ENCODE measurements around the gene GMFB. TPM values are rescaled to one million over a fixed set of nuclear protein-coding genes. Genes with fewer than 3 reads are reported as not detected.
A peak's percentile ranks its signal among the peaks of the same experiment; 100 is the strongest.
"Not testable (repeated sequence)": the region's sequence is repeated elsewhere in the genome, so short reads cannot be mapped to it uniquely, and the experiment has no call there.

GMFB gene
- total and polyA plus RNA-seq, 2 donors from 2014 or later: 22.7 to 53.6 TPM

GRCh38 chr14:54447231-54447692 lies 41.5 kb downstream of the GMFB start:
- peaks cover 3 to 6% (median 4%) of the 10 kb centered on the region in 3 donors for H3K4me1 ChIP-seq (ENCODE audit: control insufficient read depth in 2 of 3, insufficient read depth in 2 of 3, low read depth in 1 of 3, low read length in 3 of 3)
- H3K9ac ChIP-seq (ENCODE audit: low read length in 3 of 3): no peak overlapping the region
- no peak overlapping the region for H3K27ac ChIP-seq (ENCODE audit: low read depth in 2 of 2, low read length in 2 of 2)
- H3K27me3 ChIP-seq (ENCODE audit: control insufficient read depth, insufficient read depth, low read length): no peaks in the 10 kb centered on the region
- no peak overlapping the region for H3K4me3 ChIP-seq (ENCODE audit: low read length in 3 of 3)
- FAIRE-seq: no peak
- no peak for DNase-seq
- H3K9me3 ChIP-seq (ENCODE audit: control insufficient read depth in 2 of 3, insufficient read depth in 1 of 3, low read length in 3 of 3): no peaks in the 10 kb centered on the region
- H3K36me3 ChIP-seq (ENCODE audit: control insufficient read depth in 2 of 3, insufficient read depth in 3 of 3, low read length in 3 of 3): no peaks in the 10 kb centered on the region
- intact Hi-C loops (cut with DNase I): no loop called here
- TF ChIP-seq CTCF (IDR thresholded peaks at IDR 0.05; ENCODE audit: borderline replicate concordance, extremely low read depth, insufficient read depth): no peak

GRCh38 chr14:54446161-54446693 lies 42.6 kb downstream of the GMFB start:
- intact Hi-C loops (cut with DNase I): no loop called here
- H3K9ac ChIP-seq (ENCODE audit: low read length in 3 of 3): no peak overlapping the region
- peaks cover 3 to 6% (median 4%) of the 10 kb centered on the region in 3 donors for H3K4me1 ChIP-seq (ENCODE audit: control insufficient read depth in 2 of 3, insufficient read depth in 2 of 3, low read depth in 1 of 3, low read length in 3 of 3)
- DNase-seq (peak in 4 of 5 donors; percentile 54 to 94 (median 68)), FAIRE-seq (no peak)
- no peaks in the 10 kb centered on the region for H3K27me3 ChIP-seq (ENCODE audit: control insufficient read depth, insufficient read depth, low read length)
- H3K36me3 ChIP-seq (ENCODE audit: control insufficient read depth in 2 of 3, insufficient read depth in 3 of 3, low read length in 3 of 3): no peaks in the 10 kb centered on the region
- H3K27ac ChIP-seq (ENCODE audit: low read depth in 2 of 2, low read length in 2 of 2): no peak overlapping the region
- no peak for TF ChIP-seq CTCF (IDR thresholded peaks at IDR 0.05; ENCODE audit: borderline replicate concordance, extremely low read depth, insufficient read depth)
- H3K4me3 ChIP-seq (ENCODE audit: low read length in 3 of 3): no peak overlapping the region
- H3K9me3 ChIP-seq (ENCODE audit: control insufficient read depth in 2 of 3, insufficient read depth in 1 of 3, low read length in 3 of 3): no peaks in the 10 kb centered on the region

GRCh38 chr14:54444681-54445080 lies 44.1 kb downstream of the GMFB start:
- no peak overlapping the region for H3K9ac ChIP-seq (ENCODE audit: low read length in 3 of 3)
- no peak overlapping the region for H3K4me3 ChIP-seq (ENCODE audit: low read length in 3 of 3)
- DNase-seq (no peak), FAIRE-seq (no peak)
- no peaks in the 10 kb centered on the region for H3K9me3 ChIP-seq (ENCODE audit: control insufficient read depth in 2 of 3, insufficient read depth in 1 of 3, low read length in 3 of 3)
- H3K27ac ChIP-seq (ENCODE audit: low read depth in 2 of 2, low read length in 2 of 2): no peak overlapping the region
- intact Hi-C loops (cut with DNase I): no loop called here
- H3K4me1 ChIP-seq (ENCODE audit: control insufficient read depth in 2 of 3, insufficient read depth in 2 of 3, low read depth in 1 of 3, low read length in 3 of 3): peaks cover 3 to 8% (median 6%) of the 10 kb centered on the region in 3 donors
- H3K36me3 ChIP-seq (ENCODE audit: control insufficient read depth in 2 of 3, insufficient read depth in 3 of 3, low read length in 3 of 3): no peaks in the 10 kb centered on the region
- TF ChIP-seq CTCF (IDR thresholded peaks at IDR 0.05; ENCODE audit: borderline replicate concordance, extremely low read depth, insufficient read depth): no peak
- H3K27me3 ChIP-seq (ENCODE audit: control insufficient read depth, insufficient read depth, low read length): no peaks in the 10 kb centered on the region

GRCh38 chr14:54443981-54444380 lies 44.8 kb downstream of the GMFB start:
- Histone ChIP-seq H3K4me1 (ENCODE audit: control insufficient read depth in 2 of 3, insufficient read depth in 2 of 3, low read depth in 1 of 3, low read length in 3 of 3) (peaks cover 3 to 8% (median 6%) of the 10 kb centered on the region in 3 donors), H3K4me3 (ENCODE audit: low read length in 3 of 3) (peak overlapping the region in 1 of 3 donors; percentile 12), H3K36me3 (ENCODE audit: control insufficient read depth in 2 of 3, insufficient read depth in 3 of 3, low read length in 3 of 3) (no peaks in the 10 kb centered on the region), H3K9me3 (ENCODE audit: control insufficient read depth in 2 of 3, insufficient read depth in 1 of 3, low read length in 3 of 3) (no peaks in the 10 kb centered on the region), H3K27ac (ENCODE audit: low read depth in 2 of 2, low read length in 2 of 2) (no peak overlapping the region), H3K9ac (ENCODE audit: low read length in 3 of 3) (no peak overlapping the region), H3K27me3 (ENCODE audit: control insufficient read depth, insufficient read depth, low read length) (no peaks in the 10 kb centered on the region)
- DNase-seq (peak in 4 of 5 donors; percentile 56 to 87 (median 68)), FAIRE-seq (no peak)
- intact Hi-C loops (cut with DNase I): no loop called here
- no peak for TF ChIP-seq CTCF (IDR thresholded peaks at IDR 0.05; ENCODE audit: borderline replicate concordance, extremely low read depth, insufficient read depth)

GRCh38 chr14:54442961-54443360 lies 45.8 kb downstream of the GMFB start:
- H3K27me3 ChIP-seq (ENCODE audit: control insufficient read depth, insufficient read depth, low read length); intact Hi-C loops (cut with DNase I); H3K36me3 ChIP-seq (ENCODE audit: control insufficient read depth in 2 of 3, insufficient read depth in 3 of 3, low read length in 3 of 3); H3K9ac ChIP-seq (ENCODE audit: low read length in 3 of 3); H3K27ac ChIP-seq (ENCODE audit: low read depth in 2 of 2, low read length in 2 of 2); FAIRE-seq; H3K4me1 ChIP-seq (ENCODE audit: control insufficient read depth in 2 of 3, insufficient read depth in 2 of 3, low read depth in 1 of 3, low read length in 3 of 3); H3K4me3 ChIP-seq (ENCODE audit: low read length in 3 of 3); H3K9me3 ChIP-seq (ENCODE audit: control insufficient read depth in 2 of 3, insufficient read depth in 1 of 3, low read length in 3 of 3); DNase-seq: not testable (repeated sequence)

All from kidney (tissue), 14 donors.